ENCODE results near the gene THSD1. TPM values are rescaled to one million over a fixed set of nuclear protein-coding genes. Genes with fewer than 3 reads are reported as not detected.
"Not testable (repeated sequence)": the region's sequence is repeated elsewhere in the genome, so short reads cannot be mapped to it uniquely, and the experiment has no call there.

THSD1 gene
- total and polyA plus RNA-seq, 10 donors, result 1.6 to 13.1 (median 9.9) TPM

GRCh38 chr13:52378312-52378711 is 27.7 kb downstream of the THSD1 start:
- no peak for DNase-seq
- H3K36me3 ChIP-seq, result peaks cover 0 to 12% (median 4%) of the 10 kb centered on the region in 6 donors
- intact Hi-C loops (cut with DNase I; ENCODE audit: low total_unique reads), result no loop called here

GRCh38 chr13:52377898-52378297 is 28.1 kb downstream of the THSD1 start:
- no peak for DNase-seq
- WGBS, 5 donors, result 94 to 97% (median 95%) methylated on average over 14 to 21 of the region's 21 CpGs
- no peaks in the 10 kb centered on the region for H3K9me3 ChIP-seq
- no peak overlapping the region for H3K27ac ChIP-seq
- intact Hi-C loops (cut with DNase I; ENCODE audit: low total_unique reads), result no loop called here
- TF ChIP-seq POLR2A (IDR thresholded peaks at IDR 0.05), result no peak
- no peak for TF ChIP-seq CTCF (IDR thresholded peaks at IDR 0.05 in 8 of 11, conservative IDR thresholded peaks at IDR 0.05 in 3 of 11)
- TF ChIP-seq POLR2AphosphoS5 (IDR thresholded peaks at IDR 0.05), result no peak
- H3K4me1 ChIP-seq, result no peaks in the 10 kb centered on the region
- no peaks in the 10 kb centered on the region for H3K27me3 ChIP-seq (replicated peaks in 1 of 7)
- H3K36me3 ChIP-seq, result peaks cover 0 to 12% (median 4%) of the 10 kb centered on the region in 6 donors
- no peak overlapping the region for H3K4me3 ChIP-seq

More at GRCh38 chr13:52378312-52378711, 27.7 kb downstream of the THSD1 start:
- WGBS, 5 donors, result 93 to 96% (median 95%) methylated on average over 22 of the region's 22 CpGs
- Histone ChIP-seq H3K27ac (no peak overlapping the region), H3K9me3 (no peaks in the 10 kb centered on the region), H3K27me3 (replicated peaks in 1 of 7) (no peaks in the 10 kb centered on the region), H3K4me1 (no peaks in the 10 kb centered on the region), H3K4me3 (no peak overlapping the region)
- TF ChIP-seq CTCF (IDR thresholded peaks at IDR 0.05 in 8 of 11, conservative IDR thresholded peaks at IDR 0.05 in 3 of 11) (no peak), POLR2AphosphoS5 (IDR thresholded peaks at IDR 0.05) (no peak), POLR2A (IDR thresholded peaks at IDR 0.05) (no peak)

GRCh38 chr13:52374873-52375411 is 31.0 kb downstream of the THSD1 start:
- H3K4me1 ChIP-seq, result no peaks in the 10 kb centered on the region
- H3K36me3 ChIP-seq, result peaks cover 0 to 12% (median 4%) of the 10 kb centered on the region in 6 donors
- H3K27me3 ChIP-seq (replicated peaks in 1 of 7), result no peaks in the 10 kb centered on the region
- no peak overlapping the region for H3K4me3 ChIP-seq
- H3K9me3 ChIP-seq, result no peaks in the 10 kb centered on the region
- H3K27ac ChIP-seq, result no peak overlapping the region
- TF ChIP-seq POLR2A (IDR thresholded peaks at IDR 0.05) (no peak), POLR2AphosphoS5 (IDR thresholded peaks at IDR 0.05) (no peak), CTCF (IDR thresholded peaks at IDR 0.05 in 8 of 11, conservative IDR thresholded peaks at IDR 0.05 in 3 of 11) (no peak)
- intact Hi-C loops (cut with DNase I; ENCODE audit: low total_unique reads), result no loop called here
- no peak for DNase-seq
- 47 to 69% (median 65%) methylated on average over 1 of the region's 1 CpG for WGBS, 5 donors

GRCh38 chr13:52374389-52374788 is 31.6 kb downstream of the THSD1 start:
- WGBS, 5 donors, result 86 to 94% (median 89%) methylated on average over 4 of the region's 4 CpGs
- intact Hi-C loops (cut with DNase I; ENCODE audit: low total_unique reads), result no loop called here
- Histone ChIP-seq H3K9me3 (no peaks in the 10 kb centered on the region), H3K4me1 (no peaks in the 10 kb centered on the region), H3K27ac (no peak overlapping the region), H3K36me3 (peaks cover 0 to 12% (median 4%) of the 10 kb centered on the region in 6 donors), H3K27me3 (replicated peaks in 1 of 7) (no peaks in the 10 kb centered on the region), H3K4me3 (no peak overlapping the region)
- DNase-seq, result no peak
- no peak for TF ChIP-seq CTCF (IDR thresholded peaks at IDR 0.05 in 8 of 11, conservative IDR thresholded peaks at IDR 0.05 in 3 of 11)

- H3K27me3 ChIP-seq (replicated peaks in 1 of 7); DNase-seq; H3K4me1 ChIP-seq; H3K27ac ChIP-seq; H3K4me3 ChIP-seq; intact Hi-C loops (cut with DNase I; ENCODE audit: low total_unique reads); H3K9me3 ChIP-seq; H3K36me3 ChIP-seq: not testable (repeated sequence)
- WGBS, 5 donors, result 90 to 100% (median 94%) methylated on average over 1 of the region's 1 CpG
Measured at GRCh38 chr13:52373277-52373676, 32.7 kb downstream of the THSD1 start.
